ENCODE results near the gene GRM6. TPM values are rescaled to one million over a fixed set of nuclear protein-coding genes. Genes with fewer than 3 reads are reported as not detected.

GRM6 gene
- total and polyA plus RNA-seq, 5 donors = under 0.01 TPM; not detected in 4

- DNase-seq = no peak
- no peaks in the 10 kb centered on the region for H3K4me1 ChIP-seq (ENCODE audit: control insufficient read depth, insufficient read depth, low read length)
- intact Hi-C loops (cut with DNase I) = no loop called here
- WGBS = 22% methylated on average over 53 of the region's 53 CpGs
- H3K27ac ChIP-seq (ENCODE audit: low read length) = no peak overlapping the region
- H3K4me3 ChIP-seq (ENCODE audit: low read length) = no peak overlapping the region
- peaks cover 5% of the 10 kb centered on the region for H3K9me3 ChIP-seq (ENCODE audit: control insufficient read depth, low read length)
- no peak for ATAC-seq
- no peaks in the 10 kb centered on the region for H3K27me3 ChIP-seq (ENCODE audit: control insufficient read depth, insufficient read depth)
Observed at GRCh38 chr5:178993955-178994579, 1.1 kb downstream of the GRM6 start.

GRCh38 chr5:178993236-178993765 lies 1.8 kb downstream of the GRM6 start:
- ATAC-seq (no peak), DNase-seq (no peak)
- Histone ChIP-seq H3K27ac (ENCODE audit: low read length) (no peak overlapping the region), H3K9me3 (ENCODE audit: control insufficient read depth, low read length) (peaks cover 5% of the 10 kb centered on the region), H3K4me3 (ENCODE audit: low read length) (no peak overlapping the region), H3K4me1 (ENCODE audit: control insufficient read depth, insufficient read depth, low read length) (no peaks in the 10 kb centered on the region), H3K27me3 (ENCODE audit: control insufficient read depth, insufficient read depth) (no peaks in the 10 kb centered on the region)
- intact Hi-C loops (cut with DNase I) = no loop called here
- 63% methylated on average over 20 of the region's 20 CpGs for WGBS

GRCh38 chr5:178992291-178992895 lies 2.7 kb downstream of the GRM6 start:
- Histone ChIP-seq H3K4me1 (ENCODE audit: control insufficient read depth, insufficient read depth, low read length) (no peaks in the 10 kb centered on the region), H3K9me3 (ENCODE audit: control insufficient read depth, low read length) (peaks cover 5% of the 10 kb centered on the region), H3K27me3 (ENCODE audit: control insufficient read depth, insufficient read depth) (no peaks in the 10 kb centered on the region), H3K4me3 (ENCODE audit: low read length) (no peak overlapping the region), H3K27ac (ENCODE audit: low read length) (no peak overlapping the region)
- ATAC-seq (no peak), DNase-seq (no peak)
- WGBS = 59% methylated on average over 9 of the region's 9 CpGs
- intact Hi-C loops (cut with DNase I) = no loop called here

GRCh38 chr5:178991190-178992145 lies 3.7 kb downstream of the GRM6 start:
- Histone ChIP-seq H3K4me3 (ENCODE audit: low read length) (no peak overlapping the region), H3K27ac (ENCODE audit: low read length) (no peak overlapping the region), H3K9me3 (ENCODE audit: control insufficient read depth, low read length) (peaks cover 5% of the 10 kb centered on the region), H3K4me1 (ENCODE audit: control insufficient read depth, insufficient read depth, low read length) (no peaks in the 10 kb centered on the region), H3K27me3 (ENCODE audit: control insufficient read depth, insufficient read depth) (no peaks in the 10 kb centered on the region)
- 92% methylated on average over 28 of the region's 28 CpGs for WGBS
- intact Hi-C loops (cut with DNase I) = no loop called here
- ATAC-seq = no peak
- DNase-seq = no peak

GRCh38 chr5:178990491-178990890 lies 4.6 kb downstream of the GRM6 start:
- Histone ChIP-seq H3K4me3 (ENCODE audit: low read length) (no peak overlapping the region), H3K27me3 (ENCODE audit: control insufficient read depth, insufficient read depth) (no peaks in the 10 kb centered on the region), H3K27ac (ENCODE audit: low read length) (no peak overlapping the region), H3K4me1 (ENCODE audit: control insufficient read depth, insufficient read depth, low read length) (no peaks in the 10 kb centered on the region), H3K9me3 (ENCODE audit: control insufficient read depth, low read length) (peaks cover 5% of the 10 kb centered on the region)
- no peak for DNase-seq
- 88% methylated on average over 12 of the region's 12 CpGs for WGBS
- no peak for ATAC-seq
- intact Hi-C loops (cut with DNase I) = no loop called here

GRCh38 chr5:178989311-178989710 lies 5.8 kb downstream of the GRM6 start:
- Histone ChIP-seq H3K9me3 (ENCODE audit: control insufficient read depth, low read length) (peaks cover 5% of the 10 kb centered on the region), H3K4me3 (ENCODE audit: low read length) (no peak overlapping the region), H3K4me1 (ENCODE audit: control insufficient read depth, insufficient read depth, low read length) (no peaks in the 10 kb centered on the region), H3K27me3 (ENCODE audit: control insufficient read depth, insufficient read depth) (no peaks in the 10 kb centered on the region), H3K27ac (ENCODE audit: low read length) (no peak overlapping the region)
- WGBS = 92% methylated on average over 7 of the region's 7 CpGs
- intact Hi-C loops (cut with DNase I) = no loop called here
- DNase-seq (no peak), ATAC-seq (no peak)

- DNase-seq (no peak), ATAC-seq (no peak)
- no peak overlapping the region for H3K4me3 ChIP-seq (ENCODE audit: low read length)
- H3K27me3 ChIP-seq (ENCODE audit: control insufficient read depth, insufficient read depth) = no peaks in the 10 kb centered on the region
- no peak overlapping the region for H3K27ac ChIP-seq (ENCODE audit: low read length)
- no peaks in the 10 kb centered on the region for H3K4me1 ChIP-seq (ENCODE audit: control insufficient read depth, insufficient read depth, low read length)
- 92% methylated on average over 27 of the region's 27 CpGs for WGBS
- H3K9me3 ChIP-seq (ENCODE audit: control insufficient read depth, low read length) = peaks cover 5% of the 10 kb centered on the region
- intact Hi-C loops (cut with DNase I) = no loop called here
Observed at GRCh38 chr5:178988436-178989220, 6.5 kb downstream of the GRM6 start.

- DNase-seq = no peak
- Histone ChIP-seq H3K27me3 (ENCODE audit: control insufficient read depth, insufficient read depth) (no peaks in the 10 kb centered on the region), H3K9me3 (ENCODE audit: control insufficient read depth, low read length) (peaks cover 5% of the 10 kb centered on the region), H3K4me3 (ENCODE audit: low read length) (no peak overlapping the region), H3K4me1 (ENCODE audit: control insufficient read depth, insufficient read depth, low read length) (no peaks in the 10 kb centered on the region), H3K27ac (ENCODE audit: low read length) (no peak overlapping the region)
- WGBS = 98% methylated on average over 43 of the region's 43 CpGs
- ATAC-seq = peak in 1 of 2 donors; percentile 16
- intact Hi-C loops (cut with DNase I) = no loop called here
Observed at GRCh38 chr5:178986326-178986960, 8.7 kb downstream of the GRM6 start.

- Histone ChIP-seq H3K27me3 (ENCODE audit: control insufficient read depth, insufficient read depth) (no peaks in the 10 kb centered on the region), H3K9me3 (ENCODE audit: control insufficient read depth, low read length) (peaks cover under 1% of the 10 kb centered on the region), H3K4me1 (ENCODE audit: control insufficient read depth, insufficient read depth, low read length) (no peaks in the 10 kb centered on the region), H3K27ac (ENCODE audit: low read length) (no peak overlapping the region), H3K4me3 (ENCODE audit: low read length) (no peak overlapping the region)
- WGBS = 97% methylated on average over 37 of the region's 37 CpGs
- ATAC-seq = no peak
- intact Hi-C loops (cut with DNase I) = no loop called here
- DNase-seq = no peak
Observed at GRCh38 chr5:178984145-178985072, 10.7 kb downstream of the GRM6 start.
